Heart right ventricle (tissue), 16 donors: ENCODE data around the gene CEP55. TPM values are rescaled to one million over a fixed set of nuclear protein-coding genes. Genes with fewer than 3 reads are reported as not detected.

Experiments used
- ATAC-seq, 8 donors: fragments of 200-7000 bp; cut with Tn5 transposase; one replicate each; pipeline ENCODE4 v1.9.1; 2020; ENCODE audit warnings: mild to moderate bottlenecking in 8 of 8, moderate library complexity in 8 of 8, moderate number of reproducible peaks in 1 of 8
- DNase-seq, 2 donors: peaks; one replicate each; pipeline ENCODE4 v3.0.0-alpha.2; 2020
- H3K27ac ChIP-seq, 10 donors: fragments of 200-600 bp; sonication (generic) in 2 of 10; one replicate each; pipeline versions ENCODE4 v1.5.0 to v1.8.0; 2020 to 2022; ENCODE audit warnings: mild to moderate bottlenecking in 3 of 10
- H3K27me3 ChIP-seq, 7 donors: fragments of 200-600 bp; one replicate each; pipeline ENCODE4 v1.8.0; 2021 to 2022; ENCODE audit warnings: mild to moderate bottlenecking in 2 of 7
- H3K36me3 ChIP-seq, 9 donors: fragments of 200-600 bp; sonication (generic) in 1 of 9; one replicate each; pipeline versions ENCODE4 v1.5.0 to v1.8.0; 2020 to 2022; ENCODE audit warnings: mild to moderate bottlenecking in 2 of 9
- H3K4me1 ChIP-seq, 9 donors: fragments of 200-600 bp; sonication (generic) in 1 of 9; one replicate each; pipeline versions ENCODE4 v1.5.0 to v1.8.0; 2020 to 2022; ENCODE audit warnings: mild to moderate bottlenecking in 4 of 9
- H3K4me3 ChIP-seq, 10 donors: fragments of 200-600 bp; sonication (generic) in 2 of 10; one replicate each; pipeline versions ENCODE4 v1.5.0 to v1.8.0; 2020 to 2022; ENCODE audit warnings: mild to moderate bottlenecking in 7 of 10, moderate library complexity in 2 of 10
- H3K9me3 ChIP-seq, 11 donors: fragments of 200-600 bp in 10 of 11; sonication (generic) in 2 of 11; one replicate each; pipeline versions ENCODE4 v1.5.0 to v1.8.0; 2013 to 2022; ENCODE audit warnings: mild to moderate bottlenecking in 2 of 11, control low read depth in 1 of 11, moderate library complexity in 1 of 11
- CTCF ChIP-seq, 9 donors: fragments of 200-600 bp; sonication (generic) in 2 of 9; IDR thresholded peaks; one replicate each; pipeline versions ENCODE4 v1.5.0 to v1.8.0; 2021 to 2022; ENCODE audit warnings: antibody characterized with exemption in 9 of 9, mild to moderate bottlenecking in 5 of 9, moderate library complexity in 1 of 9
- WGBS, 2 donors: extraction: QIAGEN DNeasy Blood & Tissue Kit; methylation state at CpG; one replicate each; pipeline ENCODE4 v1.1.7; 2013; ENCODE audit warnings: inconsistent platforms in 1 of 2; 5-methylcytosine and 5-hydroxymethylcytosine counted together
- intact Hi-C, 10 donors: fragments of 100-400 bp; cut with DNase I; formaldehyde crosslinking; loops; one replicate each; pipeline versions ENCODE4 v1.11.1 to v1.14.2; 2022
- polyA plus RNA-seq, 2 donors: library from polyadenylated mRNA; stranded (reverse); fragments of 200-250 nt; gene quantifications; one replicate each; pipeline ENCODE4 v1.2.3, GENCODE V29; 2013
- total RNA-seq, 10 donors: library from RNA; stranded (reverse); fragmentation: NEBNext Ultra II Directional in 3 of 10; extraction: Animal tissue kit (Norgen Biotek cat#: 25700) in 3 of 10; gene quantifications; one replicate each; pipeline versions ENCODE4 v1.2.1 to v1.2.4, GENCODE V29; 2021 to 2023
- donor health status: Arrhythmogenic right ventricular cardiomyopathy.
- donor health status: ischemic (EF 13 %, LVEDD 7.1; RV severe dilation, severe dysfunction).
- donor health status: healthy with polysubstance abuse.
- donor health status: DM: no; HTN: yes; CAD: no.
- donor health status: DM: no; HTN: no; CAD: no.
- donor health status: ischemic (EF 25% LVEDD 6.9; RV normal size, moderate dysfunction).
- donor health status: ischemic (EF 25% LVEDD 5.7; RV mildly dilated, moderate dysfunction).
- donor health status: healthy.
- donor health status: DM: yes; HTN: yes; CAD: no.
- donor health status: Ischemic cardiomyopathy.
- donor health status: ischemic (EF 35%, LVEDD 5.7; RV mildly dilated, moderate dysfunction).
- donor health status: nonischemic (EF 11% LVEDD 7.7; RV severe dilation, severe dysfunction).
- donor health status: DM: yes; HTN: yes; CAD: no.
- donor health status: PGD.
- donor health status: ischemic (EF 29% LVEDD 5.4; RV normal size, mild dysfunction).
- donor health status: nonischemic (EF 23%, LVEDD 6.1; RV moderate dilation, normal function).

The CEP55 gene
- total and polyA plus RNA-seq, 12 donors = 0.13 to 4.4 (median 0.22) TPM; not detected in 3

GRCh38 chr10:93475227-93475626, 21.2 kb upstream of the CEP55 start:
- Histone ChIP-seq H3K4me1 (peaks cover 0 to 69% (median 36%) of the 10 kb centered on the region in 9 donors), H3K4me3 (no peak overlapping the region), H3K27me3 (no peaks in the 10 kb centered on the region), H3K9me3 (no peaks in the 10 kb centered on the region), H3K36me3 (peaks cover 0 to 8% (median 0%) of the 10 kb centered on the region in 9 donors), H3K27ac (no peak overlapping the region)
- intact Hi-C loops = loop anchor here in 1 of 10 donors (5.0 kb wide), 1 partner anchor 33 kb away; no protein-coding TSS in a partner anchor
- no peak for TF ChIP-seq CTCF (IDR thresholded peaks at IDR 0.05)
- ATAC-seq (no peak), DNase-seq (no peak)
- WGBS, 2 donors = 60 to 77% methylated on average over 2 of the region's 2 CpGs

DNA sequence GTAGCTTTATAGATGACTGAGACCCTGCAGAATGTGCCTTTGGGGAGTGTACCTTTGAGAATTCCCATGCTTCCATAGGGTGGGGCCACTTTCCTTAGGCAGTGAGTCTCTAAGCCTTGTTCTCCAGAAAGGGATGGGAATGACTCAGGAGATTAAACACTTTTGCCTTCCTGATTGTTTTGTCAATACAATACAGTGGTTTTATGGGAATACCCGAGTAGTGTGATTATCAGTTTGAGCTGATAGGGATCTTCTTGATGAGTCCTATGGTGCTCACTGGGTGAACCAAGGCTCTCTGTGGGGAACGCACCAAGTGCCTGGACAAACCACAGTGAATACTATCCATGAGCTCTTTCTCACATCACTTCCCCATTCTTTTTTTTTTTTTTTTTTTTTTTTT, 20.5 kb upstream of the CEP55 start:
- H3K36me3 ChIP-seq = peaks cover 0 to 8% (median 0%) of the 10 kb centered on the region in 9 donors
- 81 to 87% methylated on average over 2 of the region's 2 CpGs for WGBS, 2 donors
- H3K4me1 ChIP-seq = peaks cover 0 to 69% (median 38%) of the 10 kb centered on the region in 9 donors
- intact Hi-C loops = loop anchor here in 1 of 10 donors (5.0 kb wide), 1 partner anchor 34 kb away; no protein-coding TSS in a partner anchor
- ATAC-seq (no peak), DNase-seq (no peak)
- no peaks in the 10 kb centered on the region for H3K27me3 ChIP-seq
- TF ChIP-seq CTCF (IDR thresholded peaks at IDR 0.05) = no peak
- no peak overlapping the region for H3K27ac ChIP-seq
- H3K4me3 ChIP-seq = no peak overlapping the region
- H3K9me3 ChIP-seq = no peaks in the 10 kb centered on the region

DNA sequence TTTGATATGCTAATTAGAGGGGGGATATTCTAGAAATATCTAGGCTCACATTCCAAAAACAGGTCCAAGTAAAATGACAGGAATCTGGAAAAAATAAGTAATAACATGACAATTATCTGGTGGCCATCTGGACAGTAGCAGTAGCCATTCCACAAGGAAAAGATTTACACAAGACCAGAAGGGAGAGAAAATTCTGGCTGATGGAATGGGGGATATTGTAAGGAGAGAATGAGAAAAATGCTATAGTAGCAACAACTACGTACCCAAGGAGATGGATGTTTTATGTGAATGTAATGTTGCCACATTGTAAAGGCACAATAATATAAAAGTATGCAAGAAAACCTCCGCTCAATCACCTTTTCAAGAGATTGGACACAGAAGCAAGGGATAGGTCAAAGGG, 19.7 kb upstream of the CEP55 start:
- WGBS, 2 donors = 95 to 100% methylated on average over 2 of the region's 2 CpGs
- Histone ChIP-seq H3K4me3 (no peak overlapping the region), H3K9me3 (no peaks in the 10 kb centered on the region), H3K36me3 (peaks cover 0 to 8% (median 0%) of the 10 kb centered on the region in 9 donors), H3K27me3 (peaks cover 0 to under 1% (median 0%) of the 10 kb centered on the region in 7 donors), H3K4me1 (peaks cover 0 to 67% (median 32%) of the 10 kb centered on the region in 9 donors), H3K27ac (no peak overlapping the region)
- DNase-seq (no peak), ATAC-seq (no peak)
- intact Hi-C loops = loop anchor here in 1 of 10 donors (5.0 kb wide), 1 partner anchor 34 kb away; no protein-coding TSS in a partner anchor
- TF ChIP-seq CTCF (IDR thresholded peaks at IDR 0.05) = no peak

DNA sequence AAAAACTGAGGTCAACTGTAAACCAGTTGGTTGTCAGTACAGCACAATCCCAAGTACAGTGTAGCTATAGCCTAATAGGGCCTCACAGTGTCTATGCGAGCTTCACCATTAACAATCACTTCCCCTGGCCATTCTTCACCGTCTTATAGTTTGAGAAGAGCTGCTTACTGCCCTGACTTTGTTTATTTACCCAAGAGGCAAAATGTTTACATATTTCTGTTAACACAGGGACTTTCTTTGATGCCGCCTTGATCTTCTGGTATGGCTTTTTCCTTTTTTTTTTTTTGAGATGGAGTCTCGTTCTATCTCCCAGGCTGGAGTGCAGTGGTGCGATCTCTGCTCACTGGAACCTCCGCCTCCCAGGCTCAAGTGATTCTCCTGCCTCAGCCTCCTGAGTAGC, 17.5 kb upstream of the CEP55 start:
- TF ChIP-seq CTCF (IDR thresholded peaks at IDR 0.05) = no peak
- 87% methylated on average over 6 of the region's 6 CpGs for WGBS, 2 donors
- Histone ChIP-seq H3K27me3 (peaks cover 0 to 5% (median 0%) of the 10 kb centered on the region in 7 donors), H3K27ac (no peak overlapping the region), H3K4me1 (peaks cover 0 to 56% (median 27%) of the 10 kb centered on the region in 9 donors), H3K36me3 (peaks cover 0 to 8% (median 0%) of the 10 kb centered on the region in 9 donors), H3K9me3 (no peaks in the 10 kb centered on the region), H3K4me3 (no peak overlapping the region)
- intact Hi-C loops = loop anchor here in 1 of 10 donors (5.0 kb wide), 1 partner anchor 37 kb away; no protein-coding TSS in a partner anchor
- no peak for ATAC-seq
- DNase-seq = no peak
